HCT116 (cell line): Measurements from ENCODE around the gene INSL3.

ENCODE experiments used
- RAD21 ChIP-seq: IDR thresholded peaks from 2 replicates; pipeline ENCODE4 v1.6.1; 2012; ENCODE audit warnings: low read depth, mild to moderate bottlenecking
- SIN3A ChIP-seq: IDR thresholded peaks from 2 replicates; pipeline ENCODE4 v1.6.1; 2012; ENCODE audit warnings: low read depth
- SP1 ChIP-seq: IDR thresholded peaks from 2 replicates; pipeline ENCODE4 v1.6.1; 2012; ENCODE audit warnings: low read depth
- ZNF274 ChIP-seq: fragments of 200-500 bp; sonication (Bioruptor generic); IDR thresholded peaks from 2 replicates; pipeline ENCODE4 v1.6.1; 2014; ENCODE audit warnings: mild to moderate bottlenecking, low read depth, low read length, inconsistent platforms
- TF ChIP-seq, protein P1 (sequence below): IDR thresholded peaks from 2 replicates; pipeline ENCODE4 v1.6.1; 2012
- TF ChIP-seq, protein P2 (sequence below), 3 experiments: fragments of 200-600 bp in 1 of 3; sonication (generic) in 1 of 3; IDR thresholded peaks in 2 of 3; conservative IDR thresholded peaks in 1 of 3; 2 replicates each; pipeline ENCODE4 v1.5.1; 2012 to 2017; ENCODE audit warnings: low read depth in 2 of 3, low read length in 2 of 3, antibody characterized with exemption in 1 of 3, borderline replicate concordance in 1 of 3, control low read depth in 1 of 3, mild to moderate bottlenecking in 1 of 3, mixed read lengths in 1 of 3, mixed run types in 1 of 3, moderate library complexity in 1 of 3; ENCODE audit not compliant: insufficient read depth in 1 of 3

DNA sequence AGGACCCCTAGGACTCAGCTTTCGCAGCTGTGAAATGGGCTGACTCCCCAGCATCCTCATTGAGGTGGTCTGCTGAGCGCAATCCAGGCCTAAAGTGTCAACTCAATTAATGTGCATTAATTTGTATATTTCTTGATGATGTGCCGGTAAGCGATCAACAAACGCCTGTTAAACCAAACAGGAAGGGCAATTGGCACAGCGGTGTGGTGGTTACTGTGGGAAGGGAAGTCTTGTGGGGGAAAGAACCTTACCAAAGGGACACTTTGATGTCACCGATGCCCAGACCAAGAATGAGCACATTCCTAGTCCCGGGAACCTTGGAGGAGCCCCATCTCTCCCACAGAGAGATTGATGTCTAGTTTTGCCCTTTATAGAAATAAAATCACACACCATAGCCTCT, 24.8 kb upstream of the INSL3 start:
- TF ChIP-seq, protein P1, sequence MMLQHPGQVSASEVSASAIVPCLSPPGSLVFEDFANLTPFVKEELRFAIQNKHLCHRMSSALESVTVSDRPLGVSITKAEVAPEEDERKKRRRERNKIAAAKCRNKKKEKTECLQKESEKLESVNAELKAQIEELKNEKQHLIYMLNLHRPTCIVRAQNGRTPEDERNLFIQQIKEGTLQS, result no peak
- TF ChIP-seq ZNF274 (no peak), SIN3A (no peak), RAD21 (no peak), SP1 (no peak)
- TF ChIP-seq, protein P2, sequence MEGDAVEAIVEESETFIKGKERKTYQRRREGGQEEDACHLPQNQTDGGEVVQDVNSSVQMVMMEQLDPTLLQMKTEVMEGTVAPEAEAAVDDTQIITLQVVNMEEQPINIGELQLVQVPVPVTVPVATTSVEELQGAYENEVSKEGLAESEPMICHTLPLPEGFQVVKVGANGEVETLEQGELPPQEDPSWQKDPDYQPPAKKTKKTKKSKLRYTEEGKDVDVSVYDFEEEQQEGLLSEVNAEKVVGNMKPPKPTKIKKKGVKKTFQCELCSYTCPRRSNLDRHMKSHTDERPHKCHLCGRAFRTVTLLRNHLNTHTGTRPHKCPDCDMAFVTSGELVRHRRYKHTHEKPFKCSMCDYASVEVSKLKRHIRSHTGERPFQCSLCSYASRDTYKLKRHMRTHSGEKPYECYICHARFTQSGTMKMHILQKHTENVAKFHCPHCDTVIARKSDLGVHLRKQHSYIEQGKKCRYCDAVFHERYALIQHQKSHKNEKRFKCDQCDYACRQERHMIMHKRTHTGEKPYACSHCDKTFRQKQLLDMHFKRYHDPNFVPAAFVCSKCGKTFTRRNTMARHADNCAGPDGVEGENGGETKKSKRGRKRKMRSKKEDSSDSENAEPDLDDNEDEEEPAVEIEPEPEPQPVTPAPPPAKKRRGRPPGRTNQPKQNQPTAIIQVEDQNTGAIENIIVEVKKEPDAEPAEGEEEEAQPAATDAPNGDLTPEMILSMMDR (IDR thresholded peaks at IDR 0.05 in 2 of 3, conservative IDR thresholded peaks at IDR 0.05 in 1 of 3; ENCODE audit: borderline replicate concordance in 1 of 3, insufficient read depth in 1 of 3, low read depth in 2 of 3, low read length in 2 of 3), result no peak
